GM12891 (cell line): ENCODE data around the gene ALKBH7.

Source experiments
- POLR2A ChIP-seq: IDR thresholded peaks from 2 replicates; pipeline ENCODE4 v1.6.1; 2011; ENCODE audit warnings: low read depth, low read length, control low read depth
- POLR2AphosphoS5 ChIP-seq: IDR thresholded peaks from 2 replicates; pipeline ENCODE4 v1.6.1; 2011; ENCODE audit warnings: low read depth, low read length, control low read depth
- SPI1 ChIP-seq: IDR thresholded peaks from 2 replicates; pipeline ENCODE4 v1.6.1; 2011; ENCODE audit warnings: low read depth, low read length, control low read depth

GRCh38 chr19:6362027-6362350 lies 10.6 kb upstream of the ALKBH7 start:
- no peak for TF ChIP-seq POLR2AphosphoS5
- TF ChIP-seq POLR2A = no peak
- no peak for TF ChIP-seq SPI1
